ENCODE data around the gene CHRNA3.
"Not testable (repeated sequence)": the region's sequence is repeated elsewhere in the genome, so short reads cannot be mapped to it uniquely, and the experiment has no call there.

CHRNA3 gene

GRCh38 chr15:78616506-78616905, 4.3 kb downstream of the CHRNA3 start:
- DNase-seq: no peak

- no peak for DNase-seq
Observed at GRCh38 chr15:78615151-78615589, 5.6 kb downstream of the CHRNA3 start.

- DNase-seq: no peak
Observed at GRCh38 chr15:78614021-78614420, 6.8 kb downstream of the CHRNA3 start.

GRCh38 chr15:78609551-78609950, 11.2 kb downstream of the CHRNA3 start:
- DNase-seq: not testable (repeated sequence)

GRCh38 chr15:78605680-78606079, 15.1 kb downstream of the CHRNA3 start:
- DNase-seq: no peak

GRCh38 chr15:78605201-78605600, 15.6 kb downstream of the CHRNA3 start:
- no peak for DNase-seq

- DNase-seq: no peak
Observed at GRCh38 chr15:78604420-78604819, 16.4 kb downstream of the CHRNA3 start.

- DNase-seq: no peak
Observed at GRCh38 chr15:78603467-78603866, 17.3 kb downstream of the CHRNA3 start.

GRCh38 chr15:78599189-78599588, 21.6 kb downstream of the CHRNA3 start:
- no peak for DNase-seq

- no peak for DNase-seq
Observed at GRCh38 chr15:78598348-78598747, 22.4 kb downstream of the CHRNA3 start.

GRCh38 chr15:78597583-78597982, 23.2 kb downstream of the CHRNA3 start:
- DNase-seq: no peak

GRCh38 chr15:78574944-78575343, 45.9 kb downstream of the CHRNA3 start:
- no peak for DNase-seq

GRCh38 chr15:78573416-78573815, 47.4 kb downstream of the CHRNA3 start:
- no peak for DNase-seq

GRCh38 chr15:78571382-78571781, 49.4 kb downstream of the CHRNA3 start:
- no peak for DNase-seq

GRCh38 chr15:78570710-78571109, 50.1 kb downstream of the CHRNA3 start:
- no peak for DNase-seq

GRCh38 chr15:78567531-78567930, 53.3 kb downstream of the CHRNA3 start:
- peak; percentile 76 to 90 for DNase-seq

GRCh38 chr15:78565951-78566774, 54.6 kb downstream of the CHRNA3 start:
- peak; percentile 53 to 67 for DNase-seq

GRCh38 chr15:78565097-78565950, 55.5 kb downstream of the CHRNA3 start, which contains the start of gene CHRNA5:
CHRNA5 (plus strand) TSS chr15:78565520; CDS start chr15:78565720, 200 bp downstream.
- peak; percentile 79 to 90 for DNase-seq

- DNase-seq: no peak
Observed at GRCh38 chr15:78564743-78565096, 56.1 kb downstream of the CHRNA3 start.

GRCh38 chr15:78563092-78563491, 57.7 kb downstream of the CHRNA3 start:
- no peak for DNase-seq

GRCh38 chr15:78561490-78561889, 59.3 kb downstream of the CHRNA3 start:
- peak; percentile 26 to 68 for DNase-seq

- DNase-seq: not testable (repeated sequence)
Observed at GRCh38 chr15:78560201-78560600, 60.6 kb downstream of the CHRNA3 start.

GRCh38 chr15:78552597-78552996, 68.2 kb downstream of the CHRNA3 start:
- DNase-seq: no peak

GRCh38 chr15:78551902-78552301, 68.9 kb downstream of the CHRNA3 start:
- DNase-seq: no peak
